Measurements from ENCODE around the gene MEF2D. TPM values are rescaled to one million over a fixed set of nuclear protein-coding genes. Genes with fewer than 3 reads are reported as not detected.

MEF2D gene
- total RNA-seq, 1 experiment from 2014 or later = 18.3 TPM

DNA sequence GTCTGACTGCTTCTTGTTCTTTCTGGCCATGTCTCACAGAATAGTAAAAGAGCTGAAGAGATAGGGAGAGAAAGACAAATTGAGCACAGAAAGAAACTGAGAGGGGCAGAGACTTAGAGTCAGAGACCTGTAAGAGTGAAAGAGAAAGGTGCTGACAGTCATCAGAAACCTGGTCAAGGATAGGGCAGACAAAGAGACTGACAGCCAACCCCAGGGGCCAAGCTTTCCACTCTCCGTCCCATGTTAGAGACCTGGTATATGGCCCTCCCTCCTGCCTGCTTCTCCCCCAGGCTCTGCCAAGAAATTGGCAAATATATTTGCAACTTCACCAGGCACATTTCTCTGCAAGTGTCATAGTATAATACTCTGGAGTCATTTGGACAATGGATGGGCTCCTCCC is 67.0 kb downstream of the MEF2D start:
- CTCF ChIA-PET = interaction anchor here (0.9 kb wide), 1 partner anchor 12 kb away, joined by 3 read pairs; no protein-coding TSS in a partner anchor
- H3K27ac ChIP-seq (ENCODE audit: low read depth, low read length, poor library complexity, severe bottlenecking) = no peak overlapping the region
- POLR2A ChIA-PET (ENCODE audit: low non-redundant PET) = no interaction called here
- no peaks in the 10 kb centered on the region for H3K36me3 ChIP-seq (ENCODE audit: insufficient read depth, low read length, poor library complexity, severe bottlenecking)
- peaks cover 81% of the 10 kb centered on the region for H3K27me3 ChIP-seq (replicated peaks; ENCODE audit: insufficient read depth, low read depth, low read length, poor library complexity)
- H3K9me3 ChIP-seq (ENCODE audit: low read depth, low read length, poor library complexity, severe bottlenecking) = no peaks in the 10 kb centered on the region
- BruUV-seq (replicated peaks) = no TSS peak
- H3K4me3 ChIP-seq (ENCODE audit: low read depth, low read length, poor library complexity, severe bottlenecking) = no peak overlapping the region
- TF ChIP-seq, protein P1, sequence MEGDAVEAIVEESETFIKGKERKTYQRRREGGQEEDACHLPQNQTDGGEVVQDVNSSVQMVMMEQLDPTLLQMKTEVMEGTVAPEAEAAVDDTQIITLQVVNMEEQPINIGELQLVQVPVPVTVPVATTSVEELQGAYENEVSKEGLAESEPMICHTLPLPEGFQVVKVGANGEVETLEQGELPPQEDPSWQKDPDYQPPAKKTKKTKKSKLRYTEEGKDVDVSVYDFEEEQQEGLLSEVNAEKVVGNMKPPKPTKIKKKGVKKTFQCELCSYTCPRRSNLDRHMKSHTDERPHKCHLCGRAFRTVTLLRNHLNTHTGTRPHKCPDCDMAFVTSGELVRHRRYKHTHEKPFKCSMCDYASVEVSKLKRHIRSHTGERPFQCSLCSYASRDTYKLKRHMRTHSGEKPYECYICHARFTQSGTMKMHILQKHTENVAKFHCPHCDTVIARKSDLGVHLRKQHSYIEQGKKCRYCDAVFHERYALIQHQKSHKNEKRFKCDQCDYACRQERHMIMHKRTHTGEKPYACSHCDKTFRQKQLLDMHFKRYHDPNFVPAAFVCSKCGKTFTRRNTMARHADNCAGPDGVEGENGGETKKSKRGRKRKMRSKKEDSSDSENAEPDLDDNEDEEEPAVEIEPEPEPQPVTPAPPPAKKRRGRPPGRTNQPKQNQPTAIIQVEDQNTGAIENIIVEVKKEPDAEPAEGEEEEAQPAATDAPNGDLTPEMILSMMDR (conservative IDR thresholded peaks at IDR 0.05; ENCODE audit: low read depth, low read length) = no peak
- TF ChIP-seq EZH2 (IDR thresholded peaks at IDR 0.05; ENCODE audit: borderline replicate concordance, low read depth, low read length, poor library complexity, severe bottlenecking) = no peak
- peaks cover 17% of the 10 kb centered on the region for H3K4me1 ChIP-seq (ENCODE audit: insufficient read depth, low read length, poor library complexity, severe bottlenecking)
- intact Hi-C loops (cut with micrococcal nuclease; ENCODE audit: unreplicated experiment) = no loop called here
- no peak for DNase-seq (ENCODE audit: low spot score)

DNA sequence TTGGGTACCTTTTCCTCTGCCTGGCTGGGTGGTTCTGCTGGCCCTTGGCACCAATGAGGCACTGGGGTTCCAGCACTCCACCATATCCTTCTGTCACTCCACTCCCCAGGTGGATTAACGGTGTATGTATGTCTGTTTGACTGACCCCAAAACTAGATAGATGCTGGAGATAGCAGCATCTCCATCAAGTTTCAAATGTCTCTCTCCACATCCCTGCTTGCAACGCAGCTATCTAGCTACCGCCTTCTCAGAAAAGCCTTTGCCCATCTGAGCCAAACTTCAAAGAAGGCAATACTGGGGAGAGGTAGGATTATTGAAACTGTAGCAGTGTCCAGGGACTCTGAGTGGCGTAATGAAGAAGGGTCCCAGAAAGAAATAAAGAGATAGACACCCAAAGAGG is 67.5 kb downstream of the MEF2D start:
- Histone ChIP-seq H3K4me3 (ENCODE audit: low read depth, low read length, poor library complexity, severe bottlenecking) (no peak overlapping the region), H3K27me3 (replicated peaks; ENCODE audit: insufficient read depth, low read depth, low read length, poor library complexity) (peaks cover 75% of the 10 kb centered on the region), H3K9me3 (ENCODE audit: low read depth, low read length, poor library complexity, severe bottlenecking) (no peaks in the 10 kb centered on the region), H3K27ac (ENCODE audit: low read depth, low read length, poor library complexity, severe bottlenecking) (no peak overlapping the region), H3K4me1 (ENCODE audit: insufficient read depth, low read length, poor library complexity, severe bottlenecking) (peaks cover 11% of the 10 kb centered on the region), H3K36me3 (ENCODE audit: insufficient read depth, low read length, poor library complexity, severe bottlenecking) (no peaks in the 10 kb centered on the region)
- BruUV-seq (replicated peaks) = no TSS peak
- ChIA-PET POLR2A (ENCODE audit: low non-redundant PET) (no interaction called here), CTCF (interaction anchor here (0.9 kb wide), 1 partner anchor 13 kb away, joined by 3 read pairs; no protein-coding TSS in a partner anchor)
- DNase-seq (ENCODE audit: low spot score) = no peak
- TF ChIP-seq EZH2 (IDR thresholded peaks at IDR 0.05; ENCODE audit: borderline replicate concordance, low read depth, low read length, poor library complexity, severe bottlenecking) = no peak
- TF ChIP-seq, protein P1 (conservative IDR thresholded peaks at IDR 0.05; ENCODE audit: low read depth, low read length) = no peak
- intact Hi-C loops (cut with micrococcal nuclease; ENCODE audit: unreplicated experiment) = no loop called here

- intact Hi-C loops (cut with micrococcal nuclease; ENCODE audit: unreplicated experiment) = no loop called here
- ChIA-PET CTCF (interaction anchor here (1.8 kb wide), 1 partner anchor 13 kb away, joined by 5 read pairs; no protein-coding TSS in a partner anchor), POLR2A (ENCODE audit: low non-redundant PET) (no interaction called here)
- Histone ChIP-seq H3K4me3 (ENCODE audit: low read depth, low read length, poor library complexity, severe bottlenecking) (no peak overlapping the region), H3K27me3 (replicated peaks; ENCODE audit: insufficient read depth, low read depth, low read length, poor library complexity) (peaks cover 75% of the 10 kb centered on the region), H3K9me3 (ENCODE audit: low read depth, low read length, poor library complexity, severe bottlenecking) (no peaks in the 10 kb centered on the region), H3K36me3 (ENCODE audit: insufficient read depth, low read length, poor library complexity, severe bottlenecking) (no peaks in the 10 kb centered on the region), H3K27ac (ENCODE audit: low read depth, low read length, poor library complexity, severe bottlenecking) (no peak overlapping the region), H3K4me1 (ENCODE audit: insufficient read depth, low read length, poor library complexity, severe bottlenecking) (peaks cover 10% of the 10 kb centered on the region)
- no TSS peak for BruUV-seq (replicated peaks)
- DNase-seq (ENCODE audit: low spot score) = no peak
- TF ChIP-seq, protein P1 (conservative IDR thresholded peaks at IDR 0.05; ENCODE audit: low read depth, low read length) = no peak
- TF ChIP-seq EZH2 (IDR thresholded peaks at IDR 0.05; ENCODE audit: borderline replicate concordance, low read depth, low read length, poor library complexity, severe bottlenecking) = no peak
These were observed 67.9 kb downstream of the MEF2D start for GRCh38 chr1:156432669-156433018.

Data from A673 (cell line).